Rectal smooth muscle tissue (tissue), 1 donor: ENCODE measurements around the gene LPP.

Experiments
- H3K27ac ChIP-seq: one replicate; pipeline ENCODE4 v1.7.0; 2013; ENCODE audit warnings: low read depth, low read length, inconsistent platforms
- H3K27me3 ChIP-seq: one replicate; pipeline ENCODE4 v1.7.0; 2013; ENCODE audit warnings: low read length; ENCODE audit not compliant: control insufficient read depth, insufficient read depth
- H3K36me3 ChIP-seq: one replicate; pipeline ENCODE4 v1.7.0; 2013; ENCODE audit warnings: low read length; ENCODE audit not compliant: control insufficient read depth, insufficient read depth
- H3K4me1 ChIP-seq: one replicate; pipeline ENCODE4 v1.7.0; 2013; ENCODE audit warnings: low read length; ENCODE audit not compliant: control insufficient read depth, insufficient read depth
- H3K4me3 ChIP-seq: one replicate; pipeline ENCODE4 v1.7.0; 2013; ENCODE audit warnings: low read length
- H3K9ac ChIP-seq: one replicate; pipeline ENCODE4 v1.7.0; 2013; ENCODE audit warnings: low read length

LPP gene

DNA sequence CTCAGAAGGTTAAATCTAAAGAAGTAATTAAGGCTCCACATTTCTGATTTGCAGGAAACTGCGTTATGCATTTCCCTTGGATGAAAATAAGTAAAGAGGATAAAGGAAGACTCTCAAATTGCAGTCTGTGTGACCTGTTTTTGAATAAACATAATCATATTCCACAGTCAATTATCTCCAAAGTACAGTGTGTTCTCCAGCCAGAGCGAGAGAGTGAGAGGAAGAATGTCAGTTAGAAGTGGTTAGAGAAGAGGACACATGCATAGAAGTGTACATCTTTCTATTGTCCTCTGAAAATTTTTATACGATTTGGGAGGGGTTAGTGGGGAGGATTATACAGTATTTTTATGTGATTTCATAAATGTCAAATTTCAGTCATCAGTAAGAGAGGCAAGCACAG is 487.1 kb downstream of the LPP start:
- Histone ChIP-seq H3K27me3 (no peaks in the 10 kb centered on the region), H3K27ac (no peak overlapping the region), H3K4me1 (no peaks in the 10 kb centered on the region), H3K9ac (no peak overlapping the region), H3K4me3 (no peak overlapping the region), H3K36me3 (no peaks in the 10 kb centered on the region)

DNA sequence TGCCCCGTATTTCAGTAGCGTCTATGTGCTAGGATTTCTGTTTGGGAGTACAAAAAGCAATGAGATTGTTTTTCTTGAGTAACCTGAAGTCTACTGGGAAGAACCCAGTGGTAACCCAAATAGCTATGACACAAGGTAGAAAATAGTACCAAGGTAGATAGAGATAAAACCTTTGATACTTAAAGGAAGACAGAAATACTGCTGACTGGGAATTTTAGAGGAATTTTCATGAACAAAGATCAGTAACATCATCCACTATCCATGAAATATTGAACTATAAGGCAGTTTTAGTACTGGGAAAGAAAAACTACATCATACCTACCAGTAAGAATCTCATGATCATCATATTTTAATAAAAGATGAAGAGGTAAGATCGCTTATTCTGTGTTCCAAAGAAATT is 489.8 kb downstream of the LPP start:
- Histone ChIP-seq H3K36me3 (no peaks in the 10 kb centered on the region), H3K4me3 (no peak overlapping the region), H3K27ac (no peak overlapping the region), H3K9ac (no peak overlapping the region), H3K4me1 (peaks cover 10% of the 10 kb centered on the region), H3K27me3 (no peaks in the 10 kb centered on the region)

DNA sequence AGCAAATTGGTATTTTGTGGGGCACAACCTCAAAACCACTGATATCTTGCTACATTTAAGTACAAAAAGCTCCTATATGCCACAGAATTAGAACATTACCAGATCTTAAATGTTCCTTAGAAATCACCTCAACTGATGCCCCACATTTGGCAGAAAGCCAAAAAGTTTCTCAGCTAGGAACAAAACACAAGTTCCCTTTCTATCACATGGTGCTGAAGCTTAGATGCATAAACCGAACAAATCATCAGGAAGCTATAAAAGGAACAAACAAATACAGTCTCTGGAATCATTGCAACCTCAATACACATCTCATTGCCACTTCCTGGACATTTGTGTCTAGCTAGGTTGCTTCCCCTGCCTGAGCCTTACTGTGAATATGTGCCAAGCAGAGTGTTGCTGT is 492.6 kb downstream of the LPP start:
- Histone ChIP-seq H3K4me3 (no peak overlapping the region), H3K27ac (no peak overlapping the region), H3K27me3 (no peaks in the 10 kb centered on the region), H3K4me1 (peaks cover 10% of the 10 kb centered on the region), H3K36me3 (no peaks in the 10 kb centered on the region), H3K9ac (no peak overlapping the region)

DNA sequence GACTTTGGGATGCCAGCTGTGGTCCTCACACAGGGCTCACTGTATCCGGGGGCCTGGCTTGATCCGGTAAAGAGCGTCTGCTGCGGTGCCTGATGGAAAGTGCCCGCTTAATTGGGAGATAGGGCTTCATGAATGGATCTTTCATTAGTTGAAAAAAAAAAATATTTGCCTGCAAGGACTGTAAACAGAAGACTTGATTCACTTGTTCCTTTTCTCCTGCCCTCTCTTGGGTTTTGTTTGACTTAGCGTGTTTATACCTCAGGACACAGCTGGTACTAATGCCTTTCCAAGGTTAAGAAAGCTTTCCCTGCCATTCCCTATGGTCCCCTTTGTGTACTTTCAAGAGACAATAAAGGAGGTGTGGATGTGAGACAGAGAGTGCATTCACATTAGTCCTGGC is 493.3 kb downstream of the LPP start:
- Histone ChIP-seq H3K4me3 (no peak overlapping the region), H3K27me3 (no peaks in the 10 kb centered on the region), H3K9ac (no peak overlapping the region), H3K27ac (no peak overlapping the region), H3K4me1 (peaks cover 10% of the 10 kb centered on the region), H3K36me3 (no peaks in the 10 kb centered on the region)

DNA sequence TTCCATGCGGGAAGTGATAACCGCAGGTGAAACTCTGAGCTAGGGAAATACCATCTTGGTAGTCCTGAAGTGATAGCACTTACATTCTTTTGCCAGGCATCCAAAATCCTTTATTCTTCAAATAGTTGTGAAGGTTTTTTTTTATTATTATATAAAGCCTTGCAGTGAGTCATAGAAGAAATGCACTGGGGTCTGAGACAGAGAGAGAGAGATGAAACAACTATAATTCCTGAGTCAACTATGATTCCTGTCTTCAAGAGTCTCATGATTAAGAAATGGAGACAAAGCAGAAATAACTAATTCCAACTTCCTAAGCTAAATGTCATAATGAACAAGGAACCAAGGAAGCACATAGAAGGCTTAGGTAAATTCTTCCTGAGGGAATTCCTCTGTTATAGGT is 495.6 kb downstream of the LPP start:
- no peaks in the 10 kb centered on the region for H3K27me3 ChIP-seq
- H3K9ac ChIP-seq, result no peak overlapping the region
- no peaks in the 10 kb centered on the region for H3K36me3 ChIP-seq
- peaks cover 10% of the 10 kb centered on the region for H3K4me1 ChIP-seq
- no peak overlapping the region for H3K4me3 ChIP-seq
- no peak overlapping the region for H3K27ac ChIP-seq

DNA sequence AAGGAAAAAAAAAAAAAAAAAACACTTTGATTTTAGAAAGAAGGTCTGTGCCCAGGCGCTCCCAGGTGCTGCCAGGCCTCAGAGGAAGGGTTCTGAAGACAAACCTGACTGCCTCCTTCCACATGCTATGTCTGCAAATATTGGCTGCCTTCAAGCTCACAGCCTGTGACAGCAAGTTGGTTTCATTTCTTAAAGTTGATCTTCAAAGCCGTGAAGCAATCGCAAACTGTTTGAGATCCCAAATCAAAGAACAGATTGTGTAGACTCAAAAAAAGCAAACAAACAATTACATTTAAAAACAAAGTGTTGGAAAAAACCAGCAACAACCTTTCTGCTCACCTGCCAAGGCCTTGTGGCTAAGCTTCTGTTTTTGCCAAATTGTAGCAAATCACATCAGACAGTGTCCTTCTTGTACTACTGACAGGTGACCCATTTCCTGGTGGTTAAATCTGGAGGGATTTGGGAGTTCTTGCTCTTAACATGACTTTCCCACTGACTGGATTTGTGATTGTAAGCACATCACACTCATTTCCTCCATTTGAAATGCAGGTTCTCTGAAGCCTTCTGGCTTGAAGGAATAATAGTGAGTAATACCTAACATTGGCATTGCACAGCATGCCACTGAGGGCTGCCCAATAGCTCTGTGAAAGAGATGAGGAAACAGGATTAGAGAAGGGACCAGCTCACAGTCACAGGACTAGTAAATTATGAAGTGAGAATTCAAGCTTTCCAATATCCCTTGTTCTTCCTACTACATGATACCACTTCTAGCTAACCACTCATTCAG is 502.4 kb downstream of the LPP start:
- Histone ChIP-seq H3K9ac (no peak overlapping the region), H3K4me1 (peaks cover 3% of the 10 kb centered on the region), H3K4me3 (no peak overlapping the region), H3K36me3 (no peaks in the 10 kb centered on the region), H3K27ac (no peak overlapping the region), H3K27me3 (no peaks in the 10 kb centered on the region)

DNA sequence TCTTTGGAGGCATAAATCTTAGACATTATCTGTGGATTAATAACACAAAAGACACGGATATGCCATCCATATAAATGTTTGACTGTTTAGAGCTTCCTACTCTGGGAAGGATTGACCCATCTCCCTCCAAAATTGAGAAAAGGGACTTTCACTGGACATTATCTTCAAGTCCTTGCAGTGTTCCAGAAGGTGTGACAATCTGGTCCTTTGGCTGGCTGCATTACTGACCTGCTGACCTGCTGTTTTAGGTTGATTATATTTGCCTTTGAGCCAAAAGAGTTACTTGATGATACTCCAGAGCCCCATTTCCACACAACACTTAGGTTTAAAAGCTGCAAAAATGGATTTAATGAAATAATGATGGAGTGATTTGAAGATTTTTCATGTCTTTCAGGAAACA is 504.6 kb downstream of the LPP start:
- no peaks in the 10 kb centered on the region for H3K36me3 ChIP-seq
- H3K27ac ChIP-seq, result no peak overlapping the region
- H3K4me1 ChIP-seq, result peaks cover 3% of the 10 kb centered on the region
- H3K27me3 ChIP-seq, result peaks cover under 1% of the 10 kb centered on the region
- no peak overlapping the region for H3K9ac ChIP-seq
- H3K4me3 ChIP-seq, result no peak overlapping the region

DNA sequence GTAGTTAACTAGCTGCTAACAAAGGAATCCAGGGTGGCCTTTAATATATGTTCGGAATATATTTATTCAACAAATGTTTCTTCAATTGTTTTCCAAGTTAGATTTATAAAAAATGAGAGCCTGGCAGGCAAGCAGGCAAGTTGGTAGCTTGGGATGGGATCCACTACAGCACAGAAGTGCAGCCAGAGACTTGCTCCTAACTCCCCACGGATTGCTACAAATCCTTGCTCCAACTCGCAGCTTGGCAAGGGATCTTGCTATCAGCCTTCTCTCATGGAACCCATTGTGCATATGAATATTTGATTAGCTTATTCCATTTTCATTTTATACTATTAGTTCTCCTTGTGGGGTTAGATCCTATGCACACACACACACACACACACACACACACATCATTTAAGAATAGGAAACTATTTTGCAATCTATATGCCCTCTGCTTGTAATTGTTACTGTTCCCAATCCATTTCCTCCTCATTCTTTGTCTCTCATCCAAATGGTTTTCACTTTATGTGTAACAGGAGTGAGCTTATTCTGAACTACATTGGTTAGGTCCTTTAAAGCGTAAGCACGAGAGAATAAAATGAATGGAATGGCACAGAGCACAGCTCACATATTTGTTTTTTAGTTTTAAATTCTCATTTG is 505.6 kb downstream of the LPP start:
- peaks cover 3% of the 10 kb centered on the region for H3K4me1 ChIP-seq
- H3K27me3 ChIP-seq, result peaks cover 3% of the 10 kb centered on the region
- H3K4me3 ChIP-seq, result no peak overlapping the region
- no peaks in the 10 kb centered on the region for H3K36me3 ChIP-seq
- no peak overlapping the region for H3K27ac ChIP-seq
- H3K9ac ChIP-seq, result no peak overlapping the region

DNA sequence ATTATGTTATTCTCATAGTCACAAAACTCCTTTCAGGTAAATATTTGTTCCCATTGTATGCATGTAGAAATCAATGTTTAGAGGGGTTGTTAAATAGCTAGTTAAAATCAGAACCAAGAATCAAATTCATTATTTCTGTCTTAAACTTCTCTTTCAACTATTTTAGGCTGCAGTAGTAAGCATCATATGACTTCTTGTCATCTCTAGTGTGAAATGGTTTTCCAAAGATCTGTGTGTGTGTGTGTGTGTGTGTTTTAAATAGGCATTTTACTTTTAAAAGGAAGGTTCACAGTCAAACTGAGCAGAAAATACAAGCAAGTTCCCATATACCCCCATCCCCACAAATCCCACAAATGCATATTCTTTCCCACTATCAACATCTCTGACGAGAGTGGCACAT is 506.5 kb downstream of the LPP start:
- Histone ChIP-seq H3K27ac (no peak overlapping the region), H3K36me3 (no peaks in the 10 kb centered on the region), H3K4me3 (no peak overlapping the region), H3K4me1 (peaks cover 3% of the 10 kb centered on the region), H3K27me3 (peaks cover 3% of the 10 kb centered on the region), H3K9ac (no peak overlapping the region)

DNA sequence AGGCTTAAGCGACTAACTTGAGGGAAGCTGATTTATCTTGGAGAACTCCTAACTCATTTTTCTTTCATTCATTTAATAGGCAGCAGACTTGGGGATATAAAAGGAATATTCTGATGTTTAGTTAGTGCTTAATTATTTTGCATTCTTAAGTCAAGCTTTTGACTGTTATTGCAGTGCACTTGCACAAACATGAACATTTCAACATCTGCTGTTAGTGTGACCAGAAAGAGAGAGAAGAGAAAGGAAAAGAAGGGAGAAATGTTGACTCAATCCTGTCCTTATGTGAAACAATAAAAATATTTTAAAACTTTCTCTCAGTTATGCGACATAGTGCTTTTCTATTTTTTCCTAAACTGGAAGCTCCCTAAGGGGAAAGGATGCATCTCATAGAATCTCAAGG is 507.8 kb downstream of the LPP start:
- Histone ChIP-seq H3K9ac (no peak overlapping the region), H3K4me1 (peaks cover 3% of the 10 kb centered on the region), H3K27ac (no peak overlapping the region), H3K27me3 (peaks cover 3% of the 10 kb centered on the region), H3K36me3 (no peaks in the 10 kb centered on the region), H3K4me3 (no peak overlapping the region)

DNA sequence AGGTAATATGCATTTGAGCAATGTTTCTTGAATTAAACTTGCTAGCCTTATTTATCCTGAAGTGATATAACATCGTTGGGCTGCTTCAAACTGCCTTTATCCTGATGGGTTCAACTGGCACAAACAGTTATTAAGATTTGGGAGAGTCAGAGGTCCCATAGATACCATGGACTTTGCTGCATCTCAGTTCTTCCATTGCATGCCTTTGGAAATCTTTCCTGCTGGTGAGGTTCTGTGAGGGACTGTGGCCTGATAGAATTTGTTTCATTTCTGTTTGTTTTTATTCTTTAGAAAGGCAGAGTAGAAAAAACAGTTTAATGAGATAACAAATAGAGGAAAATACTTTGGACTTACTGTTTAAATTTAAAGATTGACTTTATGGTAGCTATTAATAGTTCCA is 508.3 kb downstream of the LPP start:
- no peak overlapping the region for H3K4me3 ChIP-seq
- no peak overlapping the region for H3K9ac ChIP-seq
- no peak overlapping the region for H3K27ac ChIP-seq
- H3K4me1 ChIP-seq, result peaks cover 3% of the 10 kb centered on the region
- H3K27me3 ChIP-seq, result peaks cover 3% of the 10 kb centered on the region
- no peaks in the 10 kb centered on the region for H3K36me3 ChIP-seq

DNA sequence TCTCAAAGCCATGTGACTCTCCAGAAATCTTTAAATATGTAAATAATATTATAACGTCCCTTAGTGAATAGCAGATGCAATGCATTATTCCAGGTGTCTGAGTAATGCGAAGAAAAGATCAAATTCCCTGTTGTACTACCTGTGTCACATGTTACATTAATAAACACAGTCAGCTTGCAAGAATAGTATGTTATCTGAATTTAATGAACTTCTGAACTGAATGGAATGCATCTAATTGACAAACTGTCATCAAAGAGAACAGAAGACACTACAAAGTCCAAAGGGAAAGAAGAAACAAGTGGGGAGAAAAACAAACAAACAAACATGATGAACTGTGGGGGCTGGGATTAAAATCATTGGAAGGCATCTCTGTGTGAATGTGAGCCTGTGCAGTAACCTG is 508.8 kb downstream of the LPP start:
- no peaks in the 10 kb centered on the region for H3K36me3 ChIP-seq
- H3K9ac ChIP-seq, result no peak overlapping the region
- H3K4me3 ChIP-seq, result no peak overlapping the region
- peaks cover 3% of the 10 kb centered on the region for H3K27me3 ChIP-seq
- peaks cover under 1% of the 10 kb centered on the region for H3K4me1 ChIP-seq
- H3K27ac ChIP-seq, result no peak overlapping the region

DNA sequence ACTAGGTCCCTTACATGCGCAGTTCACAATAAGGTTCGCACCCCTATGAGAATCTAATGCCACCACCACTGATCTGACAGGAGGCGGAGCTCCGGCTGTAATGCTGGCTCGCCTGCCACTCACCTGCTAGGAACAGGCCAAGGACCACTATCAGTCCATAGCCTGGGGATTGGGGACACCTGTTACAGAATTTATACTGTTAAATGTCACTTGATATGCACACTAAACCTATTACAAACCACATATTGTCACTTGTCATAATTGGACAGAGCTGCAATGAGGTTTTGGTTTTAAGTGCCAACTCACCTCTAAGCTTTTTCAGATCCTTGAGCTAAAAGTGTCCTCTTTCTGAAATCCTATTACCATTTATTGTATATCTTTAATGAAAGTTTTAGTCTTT is 509.9 kb downstream of the LPP start:
- Histone ChIP-seq H3K27ac (no peak overlapping the region), H3K9ac (no peak overlapping the region), H3K4me3 (no peak overlapping the region), H3K36me3 (no peaks in the 10 kb centered on the region), H3K27me3 (peaks cover 3% of the 10 kb centered on the region), H3K4me1 (no peaks in the 10 kb centered on the region)
